IPS-20b (cell line): ENCODE results near the gene DOCK2.
A peak's percentile ranks its signal among the peaks of the same experiment; 100 is the strongest.

Experiments
- H3K27ac ChIP-seq: one replicate; pipeline ENCODE4 v1.5.1; 2013; ENCODE audit warnings: low read length
- H3K27me3 ChIP-seq: 2 replicates; pipeline ENCODE4 v1.6.1; 2013; ENCODE audit warnings: mild to moderate bottlenecking, low read length, inconsistent platforms; ENCODE audit not compliant: insufficient read depth
- H3K36me3 ChIP-seq: 2 replicates; pipeline ENCODE4 v1.6.1; 2013; ENCODE audit warnings: low read depth, mild to moderate bottlenecking, inconsistent platforms, low read length, moderate library complexity; ENCODE audit not compliant: insufficient read depth
- H3K4me1 ChIP-seq: 2 replicates; pipeline ENCODE4 v1.6.1; 2013; ENCODE audit warnings: mild to moderate bottlenecking, control low read depth, inconsistent platforms, low read length, moderate library complexity; ENCODE audit not compliant: insufficient read depth
- H3K4me3 ChIP-seq: 2 replicates; pipeline ENCODE4 v1.5.1; 2013; ENCODE audit warnings: mild to moderate bottlenecking, low read length, inconsistent platforms
- H3K9ac ChIP-seq: 2 replicates; pipeline ENCODE4 v1.6.1; 2013; ENCODE audit warnings: low read depth, mild to moderate bottlenecking, inconsistent platforms, low read length, moderate library complexity
- H3K9me3 ChIP-seq: 2 replicates; pipeline ENCODE4 v1.6.1; 2013; ENCODE audit warnings: mild to moderate bottlenecking, low read depth, low read length, inconsistent platforms; ENCODE audit not compliant: insufficient read depth

Gene DOCK2

GRCh38 chr5:170103447-170103846, 466.4 kb downstream of the DOCK2 start:
- Histone ChIP-seq H3K27ac (no peak overlapping the region), H3K4me1 (no peaks in the 10 kb centered on the region), H3K9me3 (no peaks in the 10 kb centered on the region), H3K27me3 (peaks cover 20% of the 10 kb centered on the region), H3K4me3 (no peak overlapping the region), H3K36me3 (no peaks in the 10 kb centered on the region), H3K9ac (no peak overlapping the region)

GRCh38 chr5:170104299-170104698, 467.2 kb downstream of the DOCK2 start:
- Histone ChIP-seq H3K27me3 (peaks cover 29% of the 10 kb centered on the region), H3K4me1 (peaks cover 2% of the 10 kb centered on the region; the same call in 1 of the 2 replicates), H3K27ac (no peak overlapping the region), H3K9ac (no peak overlapping the region), H3K36me3 (no peaks in the 10 kb centered on the region), H3K9me3 (no peaks in the 10 kb centered on the region), H3K4me3 (no peak overlapping the region)

- no peaks in the 10 kb centered on the region for H3K9me3 ChIP-seq
- no peak overlapping the region for H3K27ac ChIP-seq
- peaks cover 4% of the 10 kb centered on the region; the same call in 1 of the 2 replicates for H3K4me1 ChIP-seq
- no peak overlapping the region for H3K9ac ChIP-seq
- H3K27me3 ChIP-seq: peaks cover 29% of the 10 kb centered on the region
- H3K36me3 ChIP-seq: no peaks in the 10 kb centered on the region
- no peak overlapping the region for H3K4me3 ChIP-seq
Measured at GRCh38 chr5:170104710-170105109, 467.6 kb downstream of the DOCK2 start.

GRCh38 chr5:170105642-170106611, 468.9 kb downstream of the DOCK2 start, which contains the start of gene FOXI1:
TSS of gene FOXI1 (plus strand) at chr5:170105897. CDS start at chr5:170105958, 61 bp downstream.
- H3K27ac ChIP-seq: no peak within 1 kb of the TSS
- H3K9me3 ChIP-seq: no peaks in the 10 kb centered on the region
- no peak within 1 kb of the TSS for H3K4me3 ChIP-seq
- H3K4me1 ChIP-seq: peaks cover 4% of the 10 kb centered on the region; the same call in 1 of the 2 replicates
- H3K9ac ChIP-seq: no peak within 1 kb of the TSS
- no peaks in the 10 kb centered on the region for H3K36me3 ChIP-seq
- peaks cover 41% of the 10 kb centered on the region for H3K27me3 ChIP-seq

GRCh38 chr5:170107674-170108073, 470.6 kb downstream of the DOCK2 start:
- H3K27me3 ChIP-seq: peaks cover 55% of the 10 kb centered on the region

GRCh38 chr5:170108266-170108785, 471.3 kb downstream of the DOCK2 start:
- Histone ChIP-seq H3K9me3 (no peaks in the 10 kb centered on the region), H3K36me3 (no peaks in the 10 kb centered on the region), H3K4me3 (no peak overlapping the region), H3K9ac (no peak overlapping the region), H3K27me3 (peaks cover 55% of the 10 kb centered on the region), H3K27ac (no peak overlapping the region), H3K4me1 (peaks cover 9% of the 10 kb centered on the region; the same call in 1 of the 2 replicates)

More at GRCh38 chr5:170107674-170108073, 470.6 kb downstream of the DOCK2 start:
- H3K9me3 ChIP-seq: no peaks in the 10 kb centered on the region
- H3K4me1 ChIP-seq: peaks cover 4% of the 10 kb centered on the region; the same call in 1 of the 2 replicates
- no peak overlapping the region for H3K27ac ChIP-seq
- no peak overlapping the region for H3K9ac ChIP-seq
- H3K36me3 ChIP-seq: no peaks in the 10 kb centered on the region
- no peak overlapping the region for H3K4me3 ChIP-seq

- Histone ChIP-seq H3K4me3 (no peak overlapping the region), H3K36me3 (no peaks in the 10 kb centered on the region), H3K4me1 (peaks cover 9% of the 10 kb centered on the region; the same call in 1 of the 2 replicates), H3K9me3 (no peaks in the 10 kb centered on the region), H3K27me3 (peaks cover 55% of the 10 kb centered on the region), H3K27ac (no peak overlapping the region), H3K9ac (no peak overlapping the region)
Measured at GRCh38 chr5:170109059-170110031, 472.3 kb downstream of the DOCK2 start.

GRCh38 chr5:170110403-170111087, 473.5 kb downstream of the DOCK2 start:
- Histone ChIP-seq H3K4me3 (no peak overlapping the region), H3K27me3 (peaks cover 55% of the 10 kb centered on the region), H3K4me1 (peaks cover 9% of the 10 kb centered on the region; the same call in 1 of the 2 replicates), H3K27ac (no peak overlapping the region), H3K9ac (no peak overlapping the region), H3K36me3 (no peaks in the 10 kb centered on the region), H3K9me3 (0 out of 2 replicates have a peak, but pooled peaks cover 2% of the 10 kb centered on the region)

GRCh38 chr5:170111088-170111785, 474.2 kb downstream of the DOCK2 start:
- H3K9ac ChIP-seq: no peak overlapping the region
- H3K4me3 ChIP-seq: no peak overlapping the region
- no peak overlapping the region for H3K27ac ChIP-seq
- H3K27me3 ChIP-seq: peaks cover 54% of the 10 kb centered on the region
- 0 out of 2 replicates have a peak, but pooled peaks cover 2% of the 10 kb centered on the region for H3K9me3 ChIP-seq
- no peaks in the 10 kb centered on the region for H3K36me3 ChIP-seq
- peaks cover 9% of the 10 kb centered on the region; the same call in 1 of the 2 replicates for H3K4me1 ChIP-seq

- no peak overlapping the region for H3K4me3 ChIP-seq
- H3K27me3 ChIP-seq: peaks cover 38% of the 10 kb centered on the region
- no peak overlapping the region for H3K27ac ChIP-seq
- 0 out of 2 replicates have a peak, but pooled peaks cover 2% of the 10 kb centered on the region for H3K9me3 ChIP-seq
- peak overlapping the region; percentile 6; the same call in 1 of the 2 replicates for H3K9ac ChIP-seq
- peaks cover 9% of the 10 kb centered on the region; the same call in 1 of the 2 replicates for H3K4me1 ChIP-seq
- no peaks in the 10 kb centered on the region for H3K36me3 ChIP-seq
Measured at GRCh38 chr5:170112876-170113521, 475.9 kb downstream of the DOCK2 start.
